ENCODE measurements around the gene PLCH1. TPM values are rescaled to one million over a fixed set of nuclear protein-coding genes. Genes with fewer than 3 reads are reported as not detected.

Gene PLCH1
- total RNA-seq, 1 experiment from 2014 or later = 13.4 TPM

DNA sequence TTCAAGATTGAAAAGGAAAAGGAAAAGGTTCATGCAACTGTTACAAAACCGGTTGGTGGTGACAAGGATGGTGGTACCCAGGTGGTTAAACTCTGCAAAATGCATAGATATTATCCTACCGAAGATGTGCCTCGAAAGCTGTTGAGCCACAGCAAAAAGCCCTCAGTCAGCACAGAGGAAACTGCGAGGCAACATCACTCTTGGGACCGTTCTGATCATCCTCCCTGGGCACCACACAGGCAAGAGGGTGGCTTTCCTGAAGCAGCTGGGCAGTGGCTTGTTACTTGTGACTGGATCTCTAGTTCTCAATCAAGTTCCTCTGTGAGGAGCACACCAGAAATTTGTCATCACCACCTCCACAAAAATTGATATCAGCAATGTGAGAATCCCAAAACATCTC, 86.9 kb downstream of the PLCH1 start:
- Mint-ChIP-seq H3K36me3 (ENCODE audit: insufficient read depth, unreplicated experiment) (no peaks in the 10 kb centered on the region), H3K9me3 (ENCODE audit: low read depth, unreplicated experiment) (no peaks in the 10 kb centered on the region), H3K27me3 (ENCODE audit: unreplicated experiment) (no peaks in the 10 kb centered on the region), H3K4me1 (ENCODE audit: low read depth, unreplicated experiment) (peaks cover 17% of the 10 kb centered on the region), H3K4me3 (ENCODE audit: low read depth, unreplicated experiment) (no peak overlapping the region), H3K27ac (ENCODE audit: unreplicated experiment) (no peak overlapping the region)
- intact Hi-C loops (cut with micrococcal nuclease; ENCODE audit: unreplicated experiment) = no loop called here
- TF ChIP-seq, protein P1, sequence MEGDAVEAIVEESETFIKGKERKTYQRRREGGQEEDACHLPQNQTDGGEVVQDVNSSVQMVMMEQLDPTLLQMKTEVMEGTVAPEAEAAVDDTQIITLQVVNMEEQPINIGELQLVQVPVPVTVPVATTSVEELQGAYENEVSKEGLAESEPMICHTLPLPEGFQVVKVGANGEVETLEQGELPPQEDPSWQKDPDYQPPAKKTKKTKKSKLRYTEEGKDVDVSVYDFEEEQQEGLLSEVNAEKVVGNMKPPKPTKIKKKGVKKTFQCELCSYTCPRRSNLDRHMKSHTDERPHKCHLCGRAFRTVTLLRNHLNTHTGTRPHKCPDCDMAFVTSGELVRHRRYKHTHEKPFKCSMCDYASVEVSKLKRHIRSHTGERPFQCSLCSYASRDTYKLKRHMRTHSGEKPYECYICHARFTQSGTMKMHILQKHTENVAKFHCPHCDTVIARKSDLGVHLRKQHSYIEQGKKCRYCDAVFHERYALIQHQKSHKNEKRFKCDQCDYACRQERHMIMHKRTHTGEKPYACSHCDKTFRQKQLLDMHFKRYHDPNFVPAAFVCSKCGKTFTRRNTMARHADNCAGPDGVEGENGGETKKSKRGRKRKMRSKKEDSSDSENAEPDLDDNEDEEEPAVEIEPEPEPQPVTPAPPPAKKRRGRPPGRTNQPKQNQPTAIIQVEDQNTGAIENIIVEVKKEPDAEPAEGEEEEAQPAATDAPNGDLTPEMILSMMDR (IDR thresholded peaks at IDR 0.05; ENCODE audit: unreplicated experiment) = no peak
- no TSS peak for BruUV-seq (replicated peaks)
- CTCF ChIA-PET = no interaction called here
- DNase-seq = no peak

GRCh38 chr3:155657161-155657560, 87.7 kb downstream of the PLCH1 start:
- Mint-ChIP-seq H3K4me3 (ENCODE audit: low read depth, unreplicated experiment) (no peak overlapping the region), H3K4me1 (ENCODE audit: low read depth, unreplicated experiment) (peaks cover 16% of the 10 kb centered on the region), H3K9me3 (ENCODE audit: low read depth, unreplicated experiment) (no peaks in the 10 kb centered on the region), H3K27me3 (ENCODE audit: unreplicated experiment) (no peaks in the 10 kb centered on the region), H3K36me3 (ENCODE audit: insufficient read depth, unreplicated experiment) (no peaks in the 10 kb centered on the region), H3K27ac (ENCODE audit: unreplicated experiment) (no peak overlapping the region)
- no TSS peak for BruUV-seq (replicated peaks)
- TF ChIP-seq, protein P1 (IDR thresholded peaks at IDR 0.05; ENCODE audit: unreplicated experiment) = no peak
- DNase-seq = no peak
- CTCF ChIA-PET = no interaction called here
- intact Hi-C loops (cut with micrococcal nuclease; ENCODE audit: unreplicated experiment) = no loop called here

GRCh38 chr3:155656466-155656865, 88.4 kb downstream of the PLCH1 start:
- Mint-ChIP-seq H3K27me3 (ENCODE audit: unreplicated experiment) (no peaks in the 10 kb centered on the region), H3K4me3 (ENCODE audit: low read depth, unreplicated experiment) (no peak overlapping the region), H3K9me3 (ENCODE audit: low read depth, unreplicated experiment) (no peaks in the 10 kb centered on the region), H3K36me3 (ENCODE audit: insufficient read depth, unreplicated experiment) (no peaks in the 10 kb centered on the region), H3K27ac (ENCODE audit: unreplicated experiment) (no peak overlapping the region), H3K4me1 (ENCODE audit: low read depth, unreplicated experiment) (peaks cover 11% of the 10 kb centered on the region)
- TF ChIP-seq, protein P1 (IDR thresholded peaks at IDR 0.05; ENCODE audit: unreplicated experiment) = no peak
- no peak for DNase-seq
- no TSS peak for BruUV-seq (replicated peaks)
- intact Hi-C loops (cut with micrococcal nuclease; ENCODE audit: unreplicated experiment) = no loop called here
- CTCF ChIA-PET = no interaction called here

DNA sequence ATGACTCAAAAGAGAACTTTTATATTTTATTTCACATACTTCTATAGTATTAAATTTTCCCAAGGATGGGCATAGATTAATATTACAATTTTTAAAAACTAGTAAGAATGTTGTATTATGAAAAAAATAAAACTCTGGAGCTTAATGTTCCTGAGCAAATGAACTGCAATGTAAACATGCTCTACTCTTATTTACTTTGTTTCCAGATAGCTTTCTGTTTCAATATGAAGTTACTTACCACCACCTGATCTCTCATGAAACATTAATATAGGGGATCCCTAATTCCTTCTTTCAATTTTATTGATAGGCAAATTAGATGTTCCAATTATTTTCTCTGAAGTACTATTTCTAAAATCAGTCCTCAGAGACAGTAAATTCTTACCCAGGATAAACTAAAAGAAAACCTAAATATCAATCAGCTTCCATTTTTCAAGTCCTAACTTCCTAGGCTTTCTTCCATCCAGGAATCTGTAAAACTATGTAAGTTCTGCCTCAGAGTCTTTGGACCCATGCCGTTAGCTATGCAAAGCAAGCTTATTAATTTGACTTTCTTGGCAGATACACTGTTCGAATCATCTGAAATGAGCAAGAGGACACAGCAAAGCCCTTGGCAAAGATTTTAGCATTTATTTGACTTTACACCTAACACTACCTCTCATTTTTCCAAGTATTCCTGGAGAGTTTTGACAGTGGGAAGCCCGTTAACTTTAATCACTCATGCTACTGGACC, 93.2 kb downstream of the PLCH1 start:
- DNase-seq = no peak
- no peaks in the 10 kb centered on the region for H3K27me3 Mint-ChIP-seq (ENCODE audit: unreplicated experiment)
- TF ChIP-seq, protein P1 (IDR thresholded peaks at IDR 0.05; ENCODE audit: unreplicated experiment) = no peak
- no peak overlapping the region for H3K4me3 Mint-ChIP-seq (ENCODE audit: low read depth, unreplicated experiment)
- H3K4me1 Mint-ChIP-seq (ENCODE audit: low read depth, unreplicated experiment) = no peaks in the 10 kb centered on the region
- CTCF ChIA-PET = interaction anchor here (1.4 to 1.5 kb wide), 2 partner anchors 10 to 154 kb away, joined by 3 to 6 read pairs; partner anchors contain the start of gene C3orf33
- H3K27ac Mint-ChIP-seq (ENCODE audit: unreplicated experiment) = no peak overlapping the region
- intact Hi-C loops (cut with micrococcal nuclease; ENCODE audit: unreplicated experiment) = no loop called here
- no peaks in the 10 kb centered on the region for H3K9me3 Mint-ChIP-seq (ENCODE audit: low read depth, unreplicated experiment)
- no TSS peak for BruUV-seq (replicated peaks)
- H3K36me3 Mint-ChIP-seq (ENCODE audit: insufficient read depth, unreplicated experiment) = no peaks in the 10 kb centered on the region

Data from Calu3 (cell line).